ENCODE results near the gene ARSG. TPM values are rescaled to one million over a fixed set of nuclear protein-coding genes. Genes with fewer than 3 reads are reported as not detected.

ARSG gene
- total and polyA plus RNA-seq, 2 donors (not counting 1 experiment from before 2014, with no cell fraction given), result 5.5 to 18.4 TPM

GRCh38 chr17:68349157-68349556, 57.9 kb downstream of the ARSG start:
- peaks cover 28% of the 10 kb centered on the region for H3K4me1 Mint-ChIP-seq
- H3K4me3 Mint-ChIP-seq, result no peak overlapping the region
- H3K4me3 ChIP-seq (ENCODE audit: control extremely low read depth in 1 of 5, extremely low read depth in 1 of 5, insufficient read depth in 1 of 5, low read depth in 2 of 5, low read length in 4 of 5), result no peak overlapping the region
- no peaks in the 10 kb centered on the region for H3K9me3 ChIP-seq (ENCODE audit: control extremely low read depth in 1 of 3, control insufficient read depth in 2 of 3, insufficient read depth in 1 of 3, low read length in 2 of 3)
- H3K36me3 ChIP-seq (replicated peaks in 1 of 2; ENCODE audit: control extremely low read depth in 1 of 2, control insufficient read depth in 1 of 2, extremely low read depth in 1 of 2, insufficient read depth in 2 of 2, low read length in 1 of 2), result no peaks in the 10 kb centered on the region
- H3K9ac ChIP-seq (ENCODE audit: low read length), result no peak overlapping the region
- no CpG with 5 or more reads among the region's 4 CpGs for WGBS (ENCODE audit: insufficient coverage)
- POLR2A ChIA-PET, result no interaction called here
- peaks cover 25 to 28% of the 10 kb centered on the region in 2 donors for H3K4me1 ChIP-seq (ENCODE audit: control insufficient read depth in 2 of 2, insufficient read depth in 2 of 2, low read length in 2 of 2)
- no peak overlapping the region for H2AFZ ChIP-seq (ENCODE audit: insufficient read depth, low read depth, low read length, poor library complexity, severe bottlenecking)
- intact Hi-C loops (cut with micrococcal nuclease), result no loop called here
- DNase-seq, result no peak
- CTCF ChIA-PET, result interaction anchor here (1.2 kb wide), 1 partner anchor 50 kb away, joined by 4 read pairs; no protein-coding TSS in a partner anchor
- no peak for TF ChIP-seq EZH2 (IDR thresholded peaks at IDR 0.05; ENCODE audit: borderline replicate concordance, insufficient read depth, low read depth, low read length, poor library complexity, severe bottlenecking)
- no peak for TF ChIP-seq CTCF (IDR thresholded peaks at IDR 0.05)
- H3K9me3 Mint-ChIP-seq (ENCODE audit: insufficient read depth), result no peaks in the 10 kb centered on the region
- no peak overlapping the region for H3K27ac ChIP-seq (ENCODE audit: low read length in 2 of 2)
- peaks cover 3% of the 10 kb centered on the region for H3K27me3 Mint-ChIP-seq
- H3K4me2 ChIP-seq (replicated peaks; ENCODE audit: low read depth, low read length, poor library complexity, severe bottlenecking), result no peak overlapping the region
- H4K20me1 ChIP-seq (ENCODE audit: control insufficient read depth, insufficient read depth, low read length, poor library complexity, severe bottlenecking), result no peaks in the 10 kb centered on the region
- no peak for ATAC-seq (ENCODE audit: low read depth)
- no peak overlapping the region for H3K27ac Mint-ChIP-seq
- peaks cover 0 to 10% (median 0%) of the 10 kb centered on the region in 4 experiments for H3K27me3 ChIP-seq (replicated peaks in 1 of 4; ENCODE audit: control extremely low read depth in 1 of 4, control insufficient read depth in 3 of 4, insufficient read depth in 4 of 4, low read length in 3 of 4)
- H3K79me2 ChIP-seq (ENCODE audit: control insufficient read depth, insufficient read depth, low read length), result no peaks in the 10 kb centered on the region

- Histone ChIP-seq H3K4me2 (replicated peaks; ENCODE audit: low read depth, low read length, poor library complexity, severe bottlenecking) (no peak overlapping the region), H3K79me2 (ENCODE audit: control insufficient read depth, insufficient read depth, low read length) (no peaks in the 10 kb centered on the region), H3K9me3 (ENCODE audit: control extremely low read depth in 1 of 3, control insufficient read depth in 2 of 3, insufficient read depth in 1 of 3, low read length in 2 of 3) (no peaks in the 10 kb centered on the region), H3K27me3 (replicated peaks in 1 of 4; ENCODE audit: control extremely low read depth in 1 of 4, control insufficient read depth in 3 of 4, insufficient read depth in 4 of 4, low read length in 3 of 4) (peaks cover 0 to 12% (median 3%) of the 10 kb centered on the region in 4 experiments), H3K36me3 (replicated peaks in 1 of 2; ENCODE audit: control extremely low read depth in 1 of 2, control insufficient read depth in 1 of 2, extremely low read depth in 1 of 2, insufficient read depth in 2 of 2, low read length in 1 of 2) (no peaks in the 10 kb centered on the region), H2AFZ (ENCODE audit: insufficient read depth, low read depth, low read length, poor library complexity, severe bottlenecking) (no peak overlapping the region), H3K4me3 (ENCODE audit: control extremely low read depth in 1 of 5, extremely low read depth in 1 of 5, insufficient read depth in 1 of 5, low read depth in 2 of 5, low read length in 4 of 5) (no peak overlapping the region), H3K9ac (ENCODE audit: low read length) (no peak overlapping the region), H4K20me1 (ENCODE audit: control insufficient read depth, insufficient read depth, low read length, poor library complexity, severe bottlenecking) (no peaks in the 10 kb centered on the region), H3K4me1 (ENCODE audit: control insufficient read depth in 2 of 2, insufficient read depth in 2 of 2, low read length in 2 of 2) (peaks cover 14% of the 10 kb centered on the region in 2 donors), H3K27ac (ENCODE audit: low read length in 2 of 2) (no peak overlapping the region)
- CTCF ChIA-PET, result no interaction called here
- ATAC-seq (ENCODE audit: low read depth), result no peak
- TF ChIP-seq EZH2 (IDR thresholded peaks at IDR 0.05; ENCODE audit: borderline replicate concordance, insufficient read depth, low read depth, low read length, poor library complexity, severe bottlenecking) (no peak), CTCF (IDR thresholded peaks at IDR 0.05) (no peak)
- Mint-ChIP-seq H3K27me3 (peaks cover 11% of the 10 kb centered on the region), H3K4me3 (no peak overlapping the region), H3K27ac (no peak overlapping the region), H3K4me1 (peaks cover 17% of the 10 kb centered on the region), H3K9me3 (ENCODE audit: insufficient read depth) (no peaks in the 10 kb centered on the region)
- 63% methylated on average over 5 of the region's 7 CpGs for WGBS (ENCODE audit: insufficient coverage)
- POLR2A ChIA-PET, result no interaction called here
- intact Hi-C loops (cut with micrococcal nuclease), result no loop called here
- DNase-seq, result no peak
Measured at GRCh38 chr17:68351395-68351794, 60.1 kb downstream of the ARSG start.

Data from B cell (primary cell).